IPS-15b (cell line): ENCODE results near the gene GSG1L.

Experiments
- H3K27me3 ChIP-seq: one replicate; pipeline ENCODE4 v1.6.1; 2013; ENCODE audit warnings: low read length; ENCODE audit not compliant: control insufficient read depth, insufficient read depth
- H3K36me3 ChIP-seq: one replicate; pipeline ENCODE4 v1.6.1; 2013; ENCODE audit warnings: low read length; ENCODE audit not compliant: control insufficient read depth, insufficient read depth
- H3K4me1 ChIP-seq: one replicate; pipeline ENCODE4 v1.6.1; 2013; ENCODE audit warnings: mild to moderate bottlenecking, low read length; ENCODE audit not compliant: control insufficient read depth, insufficient read depth
- H3K4me3 ChIP-seq: one replicate; pipeline ENCODE4 v1.5.1; 2013; ENCODE audit warnings: low read depth, low read length
- H3K9ac ChIP-seq: one replicate; pipeline ENCODE4 v1.6.1; 2013; ENCODE audit warnings: low read depth, mild to moderate bottlenecking, low read length
- H3K9me3 ChIP-seq: one replicate; pipeline ENCODE4 v1.6.1; 2013; ENCODE audit warnings: mild to moderate bottlenecking, low read length; ENCODE audit not compliant: control insufficient read depth, insufficient read depth

Gene GSG1L

GRCh38 chr16:28069971-28070794, 6.7 kb upstream of the GSG1L start:
- Histone ChIP-seq H3K27me3 (peaks cover under 1% of the 10 kb centered on the region), H3K4me1 (no peaks in the 10 kb centered on the region), H3K9ac (no peak overlapping the region)

GRCh38 chr16:28068976-28069375, 5.5 kb upstream of the GSG1L start:
- Histone ChIP-seq H3K36me3 (no peaks in the 10 kb centered on the region), H3K4me3 (no peak overlapping the region), H3K4me1 (no peaks in the 10 kb centered on the region), H3K27me3 (peaks cover 12% of the 10 kb centered on the region), H3K9ac (no peak overlapping the region), H3K9me3 (no peaks in the 10 kb centered on the region)

More at GRCh38 chr16:28069971-28070794, 6.7 kb upstream of the GSG1L start:
- no peaks in the 10 kb centered on the region for H3K36me3 ChIP-seq
- H3K4me3 ChIP-seq: no peak overlapping the region
- no peaks in the 10 kb centered on the region for H3K9me3 ChIP-seq

GRCh38 chr16:28067604-28068379, 4.3 kb upstream of the GSG1L start:
- Histone ChIP-seq H3K4me3 (no peak overlapping the region), H3K27me3 (peaks cover 16% of the 10 kb centered on the region), H3K9me3 (no peaks in the 10 kb centered on the region), H3K36me3 (no peaks in the 10 kb centered on the region), H3K4me1 (no peaks in the 10 kb centered on the region), H3K9ac (no peak overlapping the region)

GRCh38 chr16:28064706-28065249, 1.3 kb upstream of the GSG1L start:
- Histone ChIP-seq H3K27me3 (peaks cover 42% of the 10 kb centered on the region), H3K4me3 (no peak overlapping the region), H3K4me1 (peaks cover 3% of the 10 kb centered on the region), H3K36me3 (no peaks in the 10 kb centered on the region), H3K9me3 (no peaks in the 10 kb centered on the region), H3K9ac (no peak overlapping the region)

GRCh38 chr16:28064150-28064549, 636 bp upstream of the GSG1L start:
- Histone ChIP-seq H3K4me3 (no peak overlapping the region), H3K27me3 (peaks cover 44% of the 10 kb centered on the region), H3K9ac (no peak overlapping the region), H3K4me1 (peaks cover 3% of the 10 kb centered on the region), H3K9me3 (no peaks in the 10 kb centered on the region), H3K36me3 (no peaks in the 10 kb centered on the region)

- peaks cover 3% of the 10 kb centered on the region for H3K4me1 ChIP-seq
- peak overlapping the region; percentile 37 for H3K4me3 ChIP-seq
- no peaks in the 10 kb centered on the region for H3K36me3 ChIP-seq
- H3K9me3 ChIP-seq: no peaks in the 10 kb centered on the region
- peaks cover 44% of the 10 kb centered on the region for H3K27me3 ChIP-seq
- H3K9ac ChIP-seq: no peak overlapping the region
These were observed 530 bp downstream of the GSG1L start for GRCh38 chr16:28062847-28063521.

- Histone ChIP-seq H3K4me3 (peak overlapping the region; percentile 37), H3K27me3 (peaks cover 44% of the 10 kb centered on the region), H3K9me3 (no peaks in the 10 kb centered on the region), H3K36me3 (no peaks in the 10 kb centered on the region), H3K4me1 (peaks cover 3% of the 10 kb centered on the region), H3K9ac (no peak overlapping the region)
These were observed 1.2 kb downstream of the GSG1L start for GRCh38 chr16:28062261-28062846.

GRCh38 chr16:28061352-28062101, 2.0 kb downstream of the GSG1L start:
- peaks cover 3% of the 10 kb centered on the region for H3K4me1 ChIP-seq
- H3K36me3 ChIP-seq: no peaks in the 10 kb centered on the region
- H3K9ac ChIP-seq: no peak overlapping the region
- peak overlapping the region; percentile 37 for H3K4me3 ChIP-seq
- peaks cover 44% of the 10 kb centered on the region for H3K27me3 ChIP-seq
- no peaks in the 10 kb centered on the region for H3K9me3 ChIP-seq

- no peak overlapping the region for H3K9ac ChIP-seq
- peaks cover 42% of the 10 kb centered on the region for H3K27me3 ChIP-seq
- H3K4me1 ChIP-seq: peaks cover 3% of the 10 kb centered on the region
These were observed 3.5 kb downstream of the GSG1L start for GRCh38 chr16:28059841-28060575.

GRCh38 chr16:28058839-28059589, 4.5 kb downstream of the GSG1L start:
- H3K4me1 ChIP-seq: peaks cover 3% of the 10 kb centered on the region
- H3K27me3 ChIP-seq: peaks cover 32% of the 10 kb centered on the region
- no peaks in the 10 kb centered on the region for H3K9me3 ChIP-seq

More at GRCh38 chr16:28059841-28060575, 3.5 kb downstream of the GSG1L start:
- H3K9me3 ChIP-seq: no peaks in the 10 kb centered on the region
- H3K36me3 ChIP-seq: no peaks in the 10 kb centered on the region
- no peak overlapping the region for H3K4me3 ChIP-seq

More at GRCh38 chr16:28058839-28059589, 4.5 kb downstream of the GSG1L start:
- H3K4me3 ChIP-seq: no peak overlapping the region
- no peak overlapping the region for H3K9ac ChIP-seq
- no peaks in the 10 kb centered on the region for H3K36me3 ChIP-seq
